ENCODE results near the gene PTPRD.

The PTPRD gene

GRCh38 chr9:8429768-8430167, 2183.0 kb downstream of the PTPRD start:
- peak; percentile 12 for DNase-seq (ENCODE audit: low spot score)

- no peak for DNase-seq (ENCODE audit: low spot score)
These were observed 2183.6 kb downstream of the PTPRD start for GRCh38 chr9:8429157-8429556.

GRCh38 chr9:8428389-8428788, 2184.4 kb downstream of the PTPRD start:
- DNase-seq (ENCODE audit: low spot score) = peak; percentile 23

- no peak for DNase-seq (ENCODE audit: low spot score)
These were observed 2187.9 kb downstream of the PTPRD start for GRCh38 chr9:8424786-8425410.

- no peak for DNase-seq (ENCODE audit: low spot score)
These were observed 2192.4 kb downstream of the PTPRD start for GRCh38 chr9:8420416-8420815.

GRCh38 chr9:8419596-8420275, 2193.1 kb downstream of the PTPRD start:
- DNase-seq (ENCODE audit: low spot score) = no peak

GRCh38 chr9:8417341-8417740, 2195.5 kb downstream of the PTPRD start:
- no peak for DNase-seq (ENCODE audit: low spot score)

GRCh38 chr9:8412327-8412726, 2200.5 kb downstream of the PTPRD start:
- DNase-seq (ENCODE audit: low spot score) = no peak

- DNase-seq (ENCODE audit: low spot score) = no peak
These were observed 2204.1 kb downstream of the PTPRD start for GRCh38 chr9:8408575-8409190.

- DNase-seq (ENCODE audit: low spot score) = no peak
These were observed 2210.7 kb downstream of the PTPRD start for GRCh38 chr9:8401961-8402705.

- DNase-seq (ENCODE audit: low spot score) = no peak
These were observed 2212.4 kb downstream of the PTPRD start for GRCh38 chr9:8400378-8400777.

- DNase-seq (ENCODE audit: low spot score) = no peak
These were observed 2217.8 kb downstream of the PTPRD start for GRCh38 chr9:8395022-8395421.

- DNase-seq (ENCODE audit: low spot score) = no peak
These were observed 2218.5 kb downstream of the PTPRD start for GRCh38 chr9:8394341-8394740.

- no peak for DNase-seq (ENCODE audit: low spot score)
These were observed 2219.9 kb downstream of the PTPRD start for GRCh38 chr9:8392866-8393265.

- no peak for DNase-seq (ENCODE audit: low spot score)
These were observed 2221.2 kb downstream of the PTPRD start for GRCh38 chr9:8391566-8391965.

GRCh38 chr9:8391132-8391531, 2221.7 kb downstream of the PTPRD start:
- DNase-seq (ENCODE audit: low spot score) = no peak

GRCh38 chr9:8390571-8390970, 2222.2 kb downstream of the PTPRD start:
- no peak for DNase-seq (ENCODE audit: low spot score)

- no peak for DNase-seq (ENCODE audit: low spot score)
These were observed 2223.3 kb downstream of the PTPRD start for GRCh38 chr9:8389531-8389930.

GRCh38 chr9:8388132-8388531, 2224.7 kb downstream of the PTPRD start:
- no peak for DNase-seq (ENCODE audit: low spot score)

- DNase-seq (ENCODE audit: low spot score) = no peak
These were observed 2228.7 kb downstream of the PTPRD start for GRCh38 chr9:8384091-8384490.

GRCh38 chr9:8382777-8383527, 2229.8 kb downstream of the PTPRD start:
- no peak for DNase-seq (ENCODE audit: low spot score)

GRCh38 chr9:8382266-8382665, 2230.5 kb downstream of the PTPRD start:
- no peak for DNase-seq (ENCODE audit: low spot score)
